Measurements from ENCODE around the gene CDH13. TPM values are rescaled to one million over a fixed set of nuclear protein-coding genes. Genes with fewer than 3 reads are reported as not detected.

The CDH13 gene
- polyA plus RNA-seq, 1 donor from 2014 or later, result 3.2 TPM

DNA sequence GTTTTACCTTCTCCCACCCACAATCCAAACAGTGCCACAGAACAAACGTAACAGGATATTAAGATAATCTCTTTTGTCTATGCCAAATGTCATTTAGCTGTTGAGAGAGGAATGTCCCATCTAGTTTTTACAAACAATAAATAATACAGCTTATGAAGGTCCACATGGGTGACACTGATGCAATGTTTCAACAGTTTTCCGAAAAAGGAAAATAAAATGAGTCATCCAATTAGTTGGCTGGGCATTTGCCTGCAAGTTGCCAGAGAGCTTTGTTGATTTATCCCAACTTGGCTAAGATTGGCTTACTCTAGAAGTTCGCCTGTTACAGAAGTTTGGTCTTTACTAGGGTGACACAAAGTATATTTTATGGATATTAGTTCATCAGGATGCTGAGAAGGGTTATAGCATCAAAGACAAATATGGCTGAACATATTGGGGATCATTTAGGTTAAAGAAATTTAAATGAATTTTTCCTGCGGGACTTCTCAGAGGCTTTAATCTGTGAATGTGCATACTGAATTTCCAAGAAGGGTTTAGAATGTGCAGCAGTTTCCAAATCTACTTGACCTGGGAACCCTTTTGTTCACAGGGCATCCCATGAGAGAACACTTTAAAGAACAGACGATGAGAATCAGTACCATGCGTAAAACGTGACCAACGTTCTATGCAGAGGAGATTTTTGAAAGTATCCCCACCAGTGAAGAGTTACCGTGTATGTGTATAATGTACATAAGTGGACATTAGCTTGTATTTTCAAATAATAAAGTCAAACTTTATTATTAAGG lies 73.1 kb downstream of the CDH13 start:
- Histone ChIP-seq H3K4me2 (ENCODE audit: low read length) (no peak overlapping the region), H3K27me3 (ENCODE audit: insufficient read depth, low read depth, low read length) (no peaks in the 10 kb centered on the region), H3K27ac (ENCODE audit: low read length) (no peak overlapping the region), H3K9me2 (ENCODE audit: insufficient read depth, low read length) (no peaks in the 10 kb centered on the region), H3K9me3 (ENCODE audit: low read length) (no peaks in the 10 kb centered on the region), H3K9ac (ENCODE audit: low read length) (no peak overlapping the region), H3K79me2 (replicated peaks; ENCODE audit: insufficient read depth, low read length) (no peaks in the 10 kb centered on the region), H2AFZ (ENCODE audit: low read depth, low read length) (no peak overlapping the region), H3K4me3 (ENCODE audit: low read length) (no peak overlapping the region), H4K20me1 (ENCODE audit: insufficient read depth) (no peaks in the 10 kb centered on the region), H3F3A (ENCODE audit: insufficient read depth, low read length, poor library complexity, severe bottlenecking) (no peaks in the 10 kb centered on the region), H3K36me3 (ENCODE audit: insufficient read depth, low read length) (no peaks in the 10 kb centered on the region)
- TF ChIP-seq EZH2 (IDR thresholded peaks at IDR 0.05; ENCODE audit: borderline replicate concordance, insufficient read depth, low read length, poor library complexity, severe bottlenecking) (no peak), RAD21 (conservative IDR thresholded peaks at IDR 0.05) (no peak), SMC3 (conservative IDR thresholded peaks at IDR 0.05; ENCODE audit: poor library complexity) (no peak), MXI1 (conservative IDR thresholded peaks at IDR 0.05; ENCODE audit: poor library complexity, severe bottlenecking) (no peak), TAF1 (IDR thresholded peaks at IDR 0.05; ENCODE audit: low read depth) (no peak), EP300 (conservative IDR thresholded peaks at IDR 0.05; ENCODE audit: poor library complexity, severe bottlenecking) (no peak), POLR2AphosphoS5 (IDR thresholded peaks at IDR 0.05) (no peak)
- TF ChIP-seq, protein P1, sequence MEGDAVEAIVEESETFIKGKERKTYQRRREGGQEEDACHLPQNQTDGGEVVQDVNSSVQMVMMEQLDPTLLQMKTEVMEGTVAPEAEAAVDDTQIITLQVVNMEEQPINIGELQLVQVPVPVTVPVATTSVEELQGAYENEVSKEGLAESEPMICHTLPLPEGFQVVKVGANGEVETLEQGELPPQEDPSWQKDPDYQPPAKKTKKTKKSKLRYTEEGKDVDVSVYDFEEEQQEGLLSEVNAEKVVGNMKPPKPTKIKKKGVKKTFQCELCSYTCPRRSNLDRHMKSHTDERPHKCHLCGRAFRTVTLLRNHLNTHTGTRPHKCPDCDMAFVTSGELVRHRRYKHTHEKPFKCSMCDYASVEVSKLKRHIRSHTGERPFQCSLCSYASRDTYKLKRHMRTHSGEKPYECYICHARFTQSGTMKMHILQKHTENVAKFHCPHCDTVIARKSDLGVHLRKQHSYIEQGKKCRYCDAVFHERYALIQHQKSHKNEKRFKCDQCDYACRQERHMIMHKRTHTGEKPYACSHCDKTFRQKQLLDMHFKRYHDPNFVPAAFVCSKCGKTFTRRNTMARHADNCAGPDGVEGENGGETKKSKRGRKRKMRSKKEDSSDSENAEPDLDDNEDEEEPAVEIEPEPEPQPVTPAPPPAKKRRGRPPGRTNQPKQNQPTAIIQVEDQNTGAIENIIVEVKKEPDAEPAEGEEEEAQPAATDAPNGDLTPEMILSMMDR (IDR thresholded peaks at IDR 0.05; ENCODE audit: poor library complexity, severe bottlenecking), result no peak
- TF ChIP-seq, protein P2, sequence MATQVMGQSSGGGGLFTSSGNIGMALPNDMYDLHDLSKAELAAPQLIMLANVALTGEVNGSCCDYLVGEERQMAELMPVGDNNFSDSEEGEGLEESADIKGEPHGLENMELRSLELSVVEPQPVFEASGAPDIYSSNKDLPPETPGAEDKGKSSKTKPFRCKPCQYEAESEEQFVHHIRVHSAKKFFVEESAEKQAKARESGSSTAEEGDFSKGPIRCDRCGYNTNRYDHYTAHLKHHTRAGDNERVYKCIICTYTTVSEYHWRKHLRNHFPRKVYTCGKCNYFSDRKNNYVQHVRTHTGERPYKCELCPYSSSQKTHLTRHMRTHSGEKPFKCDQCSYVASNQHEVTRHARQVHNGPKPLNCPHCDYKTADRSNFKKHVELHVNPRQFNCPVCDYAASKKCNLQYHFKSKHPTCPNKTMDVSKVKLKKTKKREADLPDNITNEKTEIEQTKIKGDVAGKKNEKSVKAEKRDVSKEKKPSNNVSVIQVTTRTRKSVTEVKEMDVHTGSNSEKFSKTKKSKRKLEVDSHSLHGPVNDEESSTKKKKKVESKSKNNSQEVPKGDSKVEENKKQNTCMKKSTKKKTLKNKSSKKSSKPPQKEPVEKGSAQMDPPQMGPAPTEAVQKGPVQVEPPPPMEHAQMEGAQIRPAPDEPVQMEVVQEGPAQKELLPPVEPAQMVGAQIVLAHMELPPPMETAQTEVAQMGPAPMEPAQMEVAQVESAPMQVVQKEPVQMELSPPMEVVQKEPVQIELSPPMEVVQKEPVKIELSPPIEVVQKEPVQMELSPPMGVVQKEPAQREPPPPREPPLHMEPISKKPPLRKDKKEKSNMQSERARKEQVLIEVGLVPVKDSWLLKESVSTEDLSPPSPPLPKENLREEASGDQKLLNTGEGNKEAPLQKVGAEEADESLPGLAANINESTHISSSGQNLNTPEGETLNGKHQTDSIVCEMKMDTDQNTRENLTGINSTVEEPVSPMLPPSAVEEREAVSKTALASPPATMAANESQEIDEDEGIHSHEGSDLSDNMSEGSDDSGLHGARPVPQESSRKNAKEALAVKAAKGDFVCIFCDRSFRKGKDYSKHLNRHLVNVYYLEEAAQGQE (IDR thresholded peaks at IDR 0.05; ENCODE audit: borderline replicate concordance), result no peak

- H3K9me2 ChIP-seq (ENCODE audit: insufficient read depth, low read length), result no peaks in the 10 kb centered on the region
- no peak overlapping the region for H3K27ac ChIP-seq (ENCODE audit: low read length)
- no peaks in the 10 kb centered on the region for H4K20me1 ChIP-seq (ENCODE audit: insufficient read depth)
- no peak overlapping the region for H3K9ac ChIP-seq (ENCODE audit: low read length)
- no peaks in the 10 kb centered on the region for H3K36me3 ChIP-seq (ENCODE audit: insufficient read depth, low read length)
- H3K9me3 ChIP-seq (ENCODE audit: low read length), result no peaks in the 10 kb centered on the region
- no peaks in the 10 kb centered on the region for H3K27me3 ChIP-seq (ENCODE audit: insufficient read depth, low read depth, low read length)
- H3F3A ChIP-seq (ENCODE audit: insufficient read depth, low read length, poor library complexity, severe bottlenecking), result no peaks in the 10 kb centered on the region
- no peaks in the 10 kb centered on the region for H3K79me2 ChIP-seq (replicated peaks; ENCODE audit: insufficient read depth, low read length)
- no peak overlapping the region for H3K4me2 ChIP-seq (ENCODE audit: low read length)
- no peak for TF ChIP-seq SMC3 (conservative IDR thresholded peaks at IDR 0.05; ENCODE audit: poor library complexity)
- no peak for TF ChIP-seq POLR2AphosphoS5 (IDR thresholded peaks at IDR 0.05)
- TF ChIP-seq MXI1 (conservative IDR thresholded peaks at IDR 0.05; ENCODE audit: poor library complexity, severe bottlenecking), result no peak
- no peak for TF ChIP-seq RAD21 (conservative IDR thresholded peaks at IDR 0.05)
- TF ChIP-seq, protein P2 (IDR thresholded peaks at IDR 0.05; ENCODE audit: borderline replicate concordance), result no peak
- TF ChIP-seq TAF1 (IDR thresholded peaks at IDR 0.05; ENCODE audit: low read depth), result no peak
- TF ChIP-seq EP300 (conservative IDR thresholded peaks at IDR 0.05; ENCODE audit: poor library complexity, severe bottlenecking), result no peak
- TF ChIP-seq, protein P1 (IDR thresholded peaks at IDR 0.05; ENCODE audit: poor library complexity, severe bottlenecking), result no peak
- no peak for TF ChIP-seq EZH2 (IDR thresholded peaks at IDR 0.05; ENCODE audit: borderline replicate concordance, insufficient read depth, low read length, poor library complexity, severe bottlenecking)
- H2AFZ ChIP-seq (ENCODE audit: low read depth, low read length), result no peak overlapping the region
- no peak overlapping the region for H3K4me3 ChIP-seq (ENCODE audit: low read length)
These were observed 73.9 kb downstream of the CDH13 start for GRCh38 chr16:82700541-82701235.

Data from neural cell (in vitro differentiated cells).